ENCODE results near the gene SIL1.
"Not testable (repeated sequence)": the region's sequence is repeated elsewhere in the genome, so short reads cannot be mapped to it uniquely, and the experiment has no call there.

Gene SIL1

GRCh38 chr5:139171779-139172404 lies 26.3 kb downstream of the SIL1 start:
- DNase-seq: no peak

GRCh38 chr5:139167952-139168720 lies 30.0 kb downstream of the SIL1 start:
- DNase-seq: no peak

DNA sequence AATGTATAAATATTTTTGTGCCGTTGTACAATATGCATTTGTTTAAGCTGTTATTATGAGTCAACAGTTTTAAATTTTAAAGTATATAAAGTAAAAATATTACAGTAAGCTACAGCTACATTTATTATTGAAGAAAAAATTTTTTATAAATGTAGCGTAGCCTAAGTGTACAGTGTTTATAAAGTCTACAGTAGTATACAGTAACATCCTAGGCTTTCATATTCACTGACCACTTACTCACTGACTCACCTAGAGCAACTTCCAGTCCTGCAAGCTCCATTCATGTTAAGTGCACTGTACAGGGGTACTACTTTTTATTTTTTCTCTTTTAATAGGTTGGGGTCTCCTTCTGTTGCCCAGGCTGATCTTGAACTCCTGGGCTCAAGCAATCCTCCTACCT lies 30.6 kb downstream of the SIL1 start:
- no peak for DNase-seq

DNA sequence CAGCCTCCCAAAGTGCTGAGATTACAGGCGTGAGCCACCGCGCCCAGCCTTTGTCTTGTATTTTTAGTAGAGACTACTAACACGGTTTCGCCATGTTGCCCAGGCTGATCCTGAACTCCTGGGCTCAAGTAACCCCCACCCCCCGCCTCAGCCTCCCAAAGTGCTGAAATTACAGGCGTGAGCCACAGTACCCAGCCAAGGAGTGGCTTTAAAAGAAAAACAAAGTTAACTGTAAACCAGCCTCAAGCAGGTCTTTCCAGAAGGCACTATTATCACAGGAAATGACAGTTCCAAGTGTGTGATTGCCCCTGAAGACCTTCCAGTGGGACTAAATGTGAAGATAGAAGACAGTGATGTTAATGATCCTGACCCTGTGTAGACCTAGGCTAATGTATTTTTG lies 31.1 kb downstream of the SIL1 start:
- DNase-seq: no peak

DNA sequence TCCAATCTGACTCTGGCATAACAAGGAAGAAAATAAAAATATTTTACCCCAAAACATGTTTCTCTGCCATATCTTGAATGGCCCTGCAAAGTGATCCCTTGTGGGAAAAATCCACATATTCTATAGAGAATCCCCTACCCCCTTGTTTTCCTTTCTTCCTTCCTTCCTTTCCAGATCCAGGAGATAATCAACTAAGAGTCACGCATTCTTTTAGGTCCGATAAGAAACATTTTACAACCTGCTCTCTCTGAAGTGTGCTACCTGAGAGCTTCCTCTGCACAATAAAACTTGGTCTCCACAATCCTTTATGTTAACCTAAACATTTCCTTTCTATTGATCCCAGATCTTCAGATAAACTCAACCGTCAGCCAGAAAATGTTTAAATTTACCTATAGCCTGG lies 33.3 kb downstream of the SIL1 start:
- DNase-seq: not testable (repeated sequence)

- no peak for DNase-seq
These were observed 34.1 kb downstream of the SIL1 start for GRCh38 chr5:139164020-139164419.

GRCh38 chr5:139162448-139162847 lies 35.7 kb downstream of the SIL1 start:
- DNase-seq: no peak

DNA sequence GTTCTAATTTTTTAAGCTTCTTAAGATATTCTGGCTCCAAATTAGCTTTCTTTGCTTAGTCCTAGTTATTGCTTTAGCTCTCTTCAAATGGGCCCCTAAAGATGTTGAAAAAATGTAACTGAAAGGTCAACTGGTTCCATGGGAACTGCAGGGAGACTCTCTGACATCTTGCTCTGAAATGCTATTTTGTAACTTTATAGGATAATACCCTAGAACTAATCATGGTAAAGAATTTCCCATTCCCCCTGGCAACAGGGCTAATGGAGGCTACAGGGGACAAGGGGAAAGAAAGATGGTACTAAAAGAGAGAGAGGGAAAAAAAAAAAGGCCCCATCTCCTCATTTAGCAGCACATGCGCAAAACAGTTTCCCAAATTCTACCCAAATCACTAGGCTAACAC lies 39.4 kb downstream of the SIL1 start:
- DNase-seq: no peak

- DNase-seq: peak; percentile 51
These were observed 40.6 kb downstream of the SIL1 start for GRCh38 chr5:139157556-139157955.

DNA sequence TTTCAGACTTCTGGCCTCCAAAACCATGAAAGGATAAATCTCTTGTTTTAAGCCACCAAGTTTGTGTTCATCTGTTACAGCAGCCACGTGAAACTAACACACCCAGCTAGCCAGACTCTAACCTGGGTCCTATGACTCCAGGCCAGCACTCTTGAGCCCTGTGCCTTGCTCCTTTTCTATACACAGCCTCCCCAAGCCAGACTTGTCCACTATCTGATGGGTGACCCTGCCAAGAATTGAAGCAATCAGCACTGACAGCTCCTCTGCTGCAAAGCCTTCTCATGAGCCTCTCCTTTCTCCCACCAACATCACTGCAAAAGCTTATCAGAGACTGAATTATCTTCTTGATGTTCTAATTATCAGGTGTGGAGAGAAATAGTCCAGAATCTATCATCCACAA lies 41.4 kb downstream of the SIL1 start:
- DNase-seq: no peak

- DNase-seq: no peak
These were observed 42.8 kb downstream of the SIL1 start for GRCh38 chr5:139155333-139155732.

- DNase-seq: no peak
These were observed 46.3 kb downstream of the SIL1 start for GRCh38 chr5:139151902-139152301.

- no peak for DNase-seq
These were observed 47.7 kb downstream of the SIL1 start for GRCh38 chr5:139150367-139150999.

GRCh38 chr5:139149477-139150199 lies 48.5 kb downstream of the SIL1 start:
- no peak for DNase-seq

DNA sequence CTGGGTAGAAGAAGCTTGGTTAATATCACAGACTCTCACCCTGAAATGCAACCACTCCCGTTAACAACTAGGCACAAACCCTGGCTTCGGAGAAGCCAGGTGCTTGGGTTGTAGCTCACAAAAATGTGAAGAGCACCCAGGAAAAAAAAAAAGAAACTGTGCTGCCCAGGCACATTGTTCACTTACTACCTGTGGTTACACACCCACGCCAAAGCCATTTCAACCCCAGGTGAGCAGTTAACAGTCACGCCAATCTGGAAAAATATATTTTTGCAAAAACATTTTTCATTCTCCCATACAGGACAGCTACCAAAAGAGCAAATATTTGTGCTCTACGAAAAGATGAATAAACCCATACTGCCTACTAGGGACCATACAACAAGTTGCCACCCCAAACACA lies 49.2 kb downstream of the SIL1 start:
- DNase-seq: peak; percentile 26

- peak; percentile 62 for DNase-seq
These were observed 49.9 kb downstream of the SIL1 start for GRCh38 chr5:139148306-139148705.

GRCh38 chr5:139147483-139148087 lies 50.6 kb downstream of the SIL1 start:
- peak; percentile 73 for DNase-seq

DNA sequence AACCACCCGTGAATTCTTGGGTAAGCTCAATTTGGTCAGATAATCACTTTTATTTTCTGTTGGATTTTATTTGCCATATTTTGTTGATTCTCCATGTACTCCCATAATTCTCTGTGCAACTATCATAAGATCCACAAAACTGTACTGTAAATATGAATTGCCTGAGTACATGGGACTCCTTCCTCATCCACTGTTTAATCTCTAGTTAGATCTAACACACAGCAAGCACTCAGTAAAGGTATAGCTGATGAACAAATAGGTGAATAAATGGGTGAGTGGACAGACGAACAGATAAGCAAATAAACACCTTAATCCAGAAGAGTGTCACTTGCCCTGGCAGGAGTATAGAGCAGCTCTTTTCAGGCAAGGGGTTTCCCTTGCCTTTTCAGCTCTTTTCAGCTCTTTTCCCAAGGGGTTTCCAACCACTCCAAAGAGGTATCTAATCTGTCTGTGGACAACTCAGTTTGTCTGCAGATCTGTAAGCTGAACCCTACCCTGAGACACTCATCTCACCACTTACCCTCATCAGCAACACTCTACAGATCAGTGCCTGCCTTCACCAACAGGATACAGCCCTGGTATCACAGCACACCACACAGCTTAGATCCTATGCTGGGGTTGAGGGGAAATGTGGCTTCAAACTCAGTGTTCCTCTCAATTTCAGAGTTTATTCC lies 51.2 kb downstream of the SIL1 start:
- peak; percentile 92 for DNase-seq

DNA sequence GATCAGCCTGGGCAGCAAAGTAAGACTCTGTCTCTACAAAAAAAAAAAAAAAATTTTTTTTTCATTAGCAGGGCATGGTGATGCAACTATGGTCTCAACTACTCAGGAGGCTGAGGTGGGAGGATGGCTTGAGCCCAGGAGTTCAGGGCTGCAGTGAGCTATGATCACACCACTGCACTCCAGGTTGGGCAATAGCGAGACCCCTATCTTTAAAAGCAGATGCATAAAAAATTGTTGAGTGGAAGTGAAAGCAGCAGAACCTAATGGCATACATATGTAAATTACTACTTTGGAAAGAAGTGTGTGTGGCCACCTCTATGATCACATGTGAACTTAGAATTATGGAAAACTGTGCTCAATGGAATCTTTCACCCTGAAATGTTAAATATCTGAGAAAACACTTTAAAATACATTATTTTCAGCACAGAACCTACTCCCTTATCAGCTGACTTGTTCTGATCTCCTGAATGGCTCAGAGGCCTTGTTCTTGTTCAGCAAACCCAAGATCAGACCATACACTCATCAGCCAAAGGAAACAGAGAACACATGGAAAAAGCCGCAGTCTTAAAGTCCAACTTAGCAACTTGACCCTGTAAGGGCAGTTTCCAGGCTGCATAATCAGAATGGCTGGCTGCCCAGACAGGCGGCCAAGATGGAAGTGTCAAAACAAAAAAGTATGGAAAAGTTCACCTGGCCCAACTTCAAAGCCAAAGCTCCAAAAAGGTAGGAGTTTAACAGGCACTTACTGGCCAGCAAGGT lies 56.5 kb downstream of the SIL1 start:
- no peak for DNase-seq

GRCh38 chr5:139140591-139141071 lies 57.5 kb downstream of the SIL1 start:
- no peak for DNase-seq

GRCh38 chr5:139138809-139139208 lies 59.4 kb downstream of the SIL1 start:
- DNase-seq: peak; percentile 97

- DNase-seq: peak; percentile 50
These were observed 60.1 kb downstream of the SIL1 start for GRCh38 chr5:139138109-139138508.

Measured in DMS53 (cell line).